ENCODE results near the gene PTCHD4. TPM values are rescaled to one million over a fixed set of nuclear protein-coding genes. Genes with fewer than 3 reads are reported as not detected.
"Not testable (repeated sequence)": the region's sequence is repeated elsewhere in the genome, so short reads cannot be mapped to it uniquely, and the experiment has no call there.

PTCHD4 gene
- total RNA-seq, 2 donors from 2014 or later: 0.12 to 0.25 TPM

GRCh38 chr6:48102476-48103195 lies 8.4 kb downstream of the PTCHD4 start:
- intact Hi-C loops (cut with DNase I, micrococcal nuclease); DNase-seq; ATAC-seq: not testable (repeated sequence)

GRCh38 chr6:48101290-48101689 lies 9.7 kb downstream of the PTCHD4 start:
- intact Hi-C loops (cut with DNase I, micrococcal nuclease): no loop called here
- DNase-seq (no peak), ATAC-seq (peak; percentile 54)

- ATAC-seq (no peak), DNase-seq (no peak)
- intact Hi-C loops (cut with DNase I, micrococcal nuclease): no loop called here
These were observed 10.5 kb downstream of the PTCHD4 start for GRCh38 chr6:48100588-48100895.

GRCh38 chr6:48099713-48100587 lies 11.0 kb downstream of the PTCHD4 start:
- no peak for DNase-seq
- no peak for ATAC-seq
- intact Hi-C loops (cut with DNase I, micrococcal nuclease): no loop called here

- ATAC-seq (no peak), DNase-seq (no peak)
- intact Hi-C loops (cut with DNase I, micrococcal nuclease): no loop called here
These were observed 12.1 kb downstream of the PTCHD4 start for GRCh38 chr6:48098923-48099322.

- no peak for ATAC-seq
- DNase-seq: no peak
- intact Hi-C loops (cut with DNase I, micrococcal nuclease): no loop called here
These were observed 18.3 kb downstream of the PTCHD4 start for GRCh38 chr6:48092550-48093217.

GRCh38 chr6:48090546-48090945 lies 20.5 kb downstream of the PTCHD4 start:
- no peak for DNase-seq
- no peak for ATAC-seq
- intact Hi-C loops (cut with DNase I, micrococcal nuclease): no loop called here

GRCh38 chr6:48087448-48087847 lies 23.5 kb downstream of the PTCHD4 start:
- no peak for DNase-seq
- intact Hi-C loops (cut with DNase I, micrococcal nuclease): no loop called here
- ATAC-seq: no peak

- ATAC-seq: no peak
- intact Hi-C loops (cut with DNase I, micrococcal nuclease): no loop called here
- DNase-seq: no peak
These were observed 24.8 kb downstream of the PTCHD4 start for GRCh38 chr6:48086187-48086586.

- ATAC-seq (no peak), DNase-seq (no peak)
- intact Hi-C loops (cut with DNase I, micrococcal nuclease): no loop called here
These were observed 25.8 kb downstream of the PTCHD4 start for GRCh38 chr6:48085131-48085741.

- intact Hi-C loops (cut with DNase I, micrococcal nuclease): no loop called here
- no peak for DNase-seq
- no peak for ATAC-seq
These were observed 26.8 kb downstream of the PTCHD4 start for GRCh38 chr6:48084201-48084600.

GRCh38 chr6:48080227-48081009 lies 30.6 kb downstream of the PTCHD4 start:
- DNase-seq (no peak), ATAC-seq (peak; percentile 71)
- intact Hi-C loops (cut with DNase I, micrococcal nuclease): no loop called here

- intact Hi-C loops (cut with DNase I, micrococcal nuclease): no loop called here
- ATAC-seq: no peak
These were observed 32.9 kb downstream of the PTCHD4 start for GRCh38 chr6:48078120-48078519.

GRCh38 chr6:48075181-48075580 lies 35.8 kb downstream of the PTCHD4 start:
- DNase-seq (no peak), ATAC-seq (no peak)
- intact Hi-C loops (cut with DNase I, micrococcal nuclease): no loop called here

More at GRCh38 chr6:48078120-48078519, 32.9 kb downstream of the PTCHD4 start:
- DNase-seq: no peak

- ATAC-seq: no peak
- intact Hi-C loops (cut with DNase I, micrococcal nuclease): no loop called here
- no peak for DNase-seq
These were observed 36.8 kb downstream of the PTCHD4 start for GRCh38 chr6:48073976-48074767.

- intact Hi-C loops (cut with DNase I, micrococcal nuclease): no loop called here
- ATAC-seq (no peak), DNase-seq (no peak)
These were observed 39.2 kb downstream of the PTCHD4 start for GRCh38 chr6:48071833-48072232.

- intact Hi-C loops (cut with DNase I, micrococcal nuclease): no loop called here
- ATAC-seq (no peak), DNase-seq (no peak)
These were observed 41.7 kb downstream of the PTCHD4 start for GRCh38 chr6:48069280-48069679.
